Pancreas (tissue), 10 donors: ENCODE data around the gene PTH2. TPM values are rescaled to one million over a fixed set of nuclear protein-coding genes. Genes with fewer than 3 reads are reported as not detected.

Source experiments
- ATAC-seq, 4 donors: fragments of 200-7000 bp; cut with Tn5 transposase; one replicate each; pipeline versions ENCODE4 v1.8.0 to v1.9.1; 2020; ENCODE audit warnings: mild to moderate bottlenecking in 4 of 4, moderate library complexity in 4 of 4
- DNase-seq, 6 donors: peaks; one replicate each; pipeline ENCODE4 v3.0.0-alpha.2; 2020
- FAIRE-seq: peaks from 2 replicates; lab custom pipeline; 2012; peaks lifted over from hg19 to GRCh38; lab: Jason Lieb, UNC
- H3K27ac ChIP-seq, 4 donors: fragments of 200-600 bp; sonication (generic); 1 replicate in 3 of 4; 2 replicates in 1 of 4; pipeline versions ENCODE4 v1.5.0 to v1.8.0; 2020
- H3K27me3 ChIP-seq, 4 donors: fragments of 200-600 bp; one replicate each; pipeline ENCODE4 v1.8.0; 2021
- H3K36me3 ChIP-seq, 3 donors: fragments of 200-600 bp; sonication (generic) in 1 of 3; one replicate each; pipeline versions ENCODE4 v1.5.0 to v1.8.0; 2020 to 2021
- H3K4me1 ChIP-seq, 3 donors: fragments of 200-600 bp; one replicate each; pipeline ENCODE4 v1.8.0; 2021
- H3K4me3 ChIP-seq, 4 donors: fragments of 200-600 bp; sonication (generic) in 2 of 4; one replicate each; pipeline versions ENCODE4 v1.5.0 to v1.8.0; 2020 to 2021
- H3K9me3 ChIP-seq, 4 donors: fragments of 200-600 bp; one replicate each; pipeline ENCODE4 v1.8.0; 2021
- CTCF ChIP-seq, 4 donors: fragments of 200-600 bp; sonication (generic) in 3 of 4; IDR thresholded peaks; one replicate each; pipeline versions ENCODE4 v1.5.0 to v1.8.0; 2021; ENCODE audit warnings: antibody characterized with exemption in 4 of 4
- WGBS, 2 donors: extraction: QIAGEN DNeasy Blood & Tissue Kit; methylation state at CpG; one replicate each; pipeline ENCODE4 v1.1.7; 2013; 5-methylcytosine and 5-hydroxymethylcytosine counted together
- intact Hi-C, 3 donors: fragments of 100-400 bp; cut with DNase I; formaldehyde crosslinking; loops; one replicate each; pipeline versions ENCODE4 v1.11.1 to v1.14.2; 2022
- polyA plus RNA-seq, 2 donors: library from polyadenylated mRNA; stranded (reverse); fragments of 200-250 nt; gene quantifications; one replicate each; pipeline ENCODE4 v1.2.3, GENCODE V29; 2013
- total RNA-seq, 6 donors: library from RNA; stranded (reverse); fragmentation: NEBNext Ultra II Directional in 4 of 6; extraction: Animal tissue kit (Norgen Biotek cat#: 25700) in 4 of 6; gene quantifications; one replicate each; pipeline versions ENCODE4 v1.2.1 to v1.2.4, GENCODE V29; 2021 to 2023
- donor health status: healthy with polysubstance abuse.
- donor health status: DM: no; HTN: no; CAD: no; lungs with moderate emphysema.
- donor health status: DM: no; HTN: no; CAD: no.
- donor health status: control.
- donor health status: control.
- donor health status: Bipolar disorder and iron deficiency.
- donor health status: DM: yes; HTN: yes; CAD: no.
- donor health status: DM: no; HTN: no; CAD: no.
- donor health status: DM: no; HTN: no; CAD: no.
- donor health status: DM: yes; HTN: yes; CAD: no.

Gene PTH2
- total and polyA plus RNA-seq, 8 donors: not detected

GRCh38 chr19:49421878-49422202 is 1.4 kb downstream of the PTH2 start:
- no peaks in the 10 kb centered on the region for H3K9me3 ChIP-seq
- H3K27me3 ChIP-seq: peaks cover 0 to 33% (median 11%) of the 10 kb centered on the region in 4 donors
- TF ChIP-seq CTCF (IDR thresholded peaks at IDR 0.05): no peak
- WGBS, 2 donors: 27 to 38% methylated on average over 2 to 3 of the region's 3 CpGs
- DNase-seq: no peak
- H3K4me1 ChIP-seq: no peaks in the 10 kb centered on the region
- no peak overlapping the region for H3K4me3 ChIP-seq
- intact Hi-C loops: no loop called here
- no peaks in the 10 kb centered on the region for H3K36me3 ChIP-seq
- FAIRE-seq: no peak
- H3K27ac ChIP-seq: no peak overlapping the region
- no peak for ATAC-seq

- DNase-seq: peak; percentile 40 to 81 (median 60)
- Histone ChIP-seq H3K4me1 (no peaks in the 10 kb centered on the region), H3K27ac (no peak overlapping the region), H3K4me3 (peak overlapping the region in 2 of 4 donors; percentile 24 to 33), H3K9me3 (no peaks in the 10 kb centered on the region), H3K36me3 (no peaks in the 10 kb centered on the region), H3K27me3 (peaks cover 0 to 27% (median 11%) of the 10 kb centered on the region in 4 donors)
- no peak for TF ChIP-seq CTCF (IDR thresholded peaks at IDR 0.05)
- FAIRE-seq: no peak
- 9% methylated on average over 48 of the region's 48 CpGs for WGBS, 2 donors
- peak; percentile 73 to 91 (median 86) for ATAC-seq
- intact Hi-C loops: no loop called here
Measured at GRCh38 chr19:49421039-49421877, 2.0 kb downstream of the PTH2 start.

- peaks cover 0 to 21% (median 11%) of the 10 kb centered on the region in 4 donors for H3K27me3 ChIP-seq
- no peaks in the 10 kb centered on the region for H3K36me3 ChIP-seq
- H3K27ac ChIP-seq: no peak overlapping the region
- WGBS, 2 donors: 69 to 78% methylated on average over 2 of the region's 2 CpGs
- FAIRE-seq: no peak
- no peak for DNase-seq
- H3K4me1 ChIP-seq: no peaks in the 10 kb centered on the region
- TF ChIP-seq CTCF (IDR thresholded peaks at IDR 0.05): no peak
- no peaks in the 10 kb centered on the region for H3K9me3 ChIP-seq
- no peak overlapping the region for H3K4me3 ChIP-seq
- intact Hi-C loops: no loop called here
- no peak for ATAC-seq
Measured at GRCh38 chr19:49420227-49420626, 3.0 kb downstream of the PTH2 start.

- H3K36me3 ChIP-seq: no peaks in the 10 kb centered on the region
- no peaks in the 10 kb centered on the region for H3K4me1 ChIP-seq
- ATAC-seq (no peak), FAIRE-seq (no peak), DNase-seq (no peak)
- 39 to 48% methylated on average over 2 of the region's 2 CpGs for WGBS, 2 donors
- intact Hi-C loops: no loop called here
- H3K27me3 ChIP-seq: peaks cover 0 to 21% (median 11%) of the 10 kb centered on the region in 4 donors
- no peak for TF ChIP-seq CTCF (IDR thresholded peaks at IDR 0.05)
- no peaks in the 10 kb centered on the region for H3K9me3 ChIP-seq
- no peak overlapping the region for H3K27ac ChIP-seq
- H3K4me3 ChIP-seq: no peak overlapping the region
Measured at GRCh38 chr19:49419173-49419572, 4.1 kb downstream of the PTH2 start.

GRCh38 chr19:49418511-49418910 is 4.7 kb downstream of the PTH2 start:
- Histone ChIP-seq H3K27ac (no peak overlapping the region), H3K36me3 (no peaks in the 10 kb centered on the region), H3K9me3 (no peaks in the 10 kb centered on the region), H3K4me3 (no peak overlapping the region), H3K4me1 (no peaks in the 10 kb centered on the region), H3K27me3 (peaks cover 0 to 15% (median 8%) of the 10 kb centered on the region in 4 donors)
- WGBS, 2 donors: 57 to 68% methylated on average over 5 of the region's 5 CpGs
- intact Hi-C loops: no loop called here
- TF ChIP-seq CTCF (IDR thresholded peaks at IDR 0.05): no peak
- DNase-seq: no peak
- FAIRE-seq: no peak
- ATAC-seq: no peak
